Activated naive CD4-positive, alpha-beta T cell treated with anti-CD3 and anti-CD28 coated beads for 36 hours (primary cell): ENCODE data around the gene ZGPAT. TPM values are rescaled to one million over a fixed set of nuclear protein-coding genes. Genes with fewer than 3 reads are reported as not detected.

Source experiments
- CTCF ChIA-PET: fragments of 350-600 bp; sonication (Branson Sonifier 250); formaldehyde crosslinking; loops from one replicate; lab custom pipeline; 2021; ENCODE audit warnings: antibody characterized with exemption; lab: Charles Lee
- DNase-seq: peaks from one replicate; pipeline ENCODE4 v3.0.0-alpha.2; 2020
- H3K27ac Mint-ChIP-seq: one replicate; pipeline ENCODE4 v1.8.0; 2021; ENCODE audit warnings: mild to moderate bottlenecking, mixed read lengths
- H3K27me3 Mint-ChIP-seq: one replicate; pipeline ENCODE4 v1.8.0; 2021; ENCODE audit warnings: low read depth, mixed read lengths
- H3K36me3 Mint-ChIP-seq: one replicate; pipeline ENCODE4 v1.8.0; 2021; ENCODE audit warnings: low read depth, mixed read lengths
- H3K4me1 Mint-ChIP-seq: one replicate; pipeline ENCODE4 v1.8.0; 2021; ENCODE audit warnings: low read depth, mixed read lengths
- H3K4me3 Mint-ChIP-seq: one replicate; pipeline ENCODE4 v1.8.0; 2021; ENCODE audit warnings: mild to moderate bottlenecking, moderate library complexity, mixed read lengths
- H3K9me3 Mint-ChIP-seq: one replicate; pipeline ENCODE4 v1.8.0; 2021; ENCODE audit warnings: mixed read lengths
- intact Hi-C: fragments of 100-400 bp; cut with micrococcal nuclease; formaldehyde crosslinking; loops from one replicate; pipeline ENCODE4 v1.15.1; 2023
- total RNA-seq, 2 experiments: library from RNA; stranded (reverse); gene quantifications; one replicate each; pipeline ENCODE4 v1.2.3, GENCODE V29; 2021

Gene ZGPAT
- total RNA-seq, 2 experiments from 2014 or later, result 15.3 to 18.0 TPM

DNA sequence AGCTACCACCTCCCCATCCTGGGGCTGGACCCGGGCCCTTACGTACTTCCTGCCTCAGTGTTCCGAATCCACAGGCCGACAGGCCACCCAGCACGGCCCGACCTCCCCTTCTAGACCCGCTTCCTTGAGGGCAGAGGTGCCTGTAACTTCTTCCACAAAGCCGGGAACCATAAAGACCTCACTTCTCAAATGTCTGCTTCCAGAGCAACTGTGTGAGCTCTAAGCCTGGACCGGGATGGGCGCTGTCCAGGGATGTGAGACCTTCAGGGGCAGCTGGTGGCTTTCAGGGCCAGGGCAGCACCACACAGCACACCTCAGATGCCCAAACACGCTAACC lies 41.1 kb downstream of the ZGPAT start:
- Mint-ChIP-seq H3K4me1 (peaks cover 16% of the 10 kb centered on the region), H3K36me3 (no peaks in the 10 kb centered on the region), H3K27me3 (no peaks in the 10 kb centered on the region), H3K4me3 (no peak overlapping the region), H3K27ac (no peak overlapping the region), H3K9me3 (no peaks in the 10 kb centered on the region)
- intact Hi-C loops, result no loop called here
- CTCF ChIA-PET, result no interaction called here
- DNase-seq, result no peak

DNA sequence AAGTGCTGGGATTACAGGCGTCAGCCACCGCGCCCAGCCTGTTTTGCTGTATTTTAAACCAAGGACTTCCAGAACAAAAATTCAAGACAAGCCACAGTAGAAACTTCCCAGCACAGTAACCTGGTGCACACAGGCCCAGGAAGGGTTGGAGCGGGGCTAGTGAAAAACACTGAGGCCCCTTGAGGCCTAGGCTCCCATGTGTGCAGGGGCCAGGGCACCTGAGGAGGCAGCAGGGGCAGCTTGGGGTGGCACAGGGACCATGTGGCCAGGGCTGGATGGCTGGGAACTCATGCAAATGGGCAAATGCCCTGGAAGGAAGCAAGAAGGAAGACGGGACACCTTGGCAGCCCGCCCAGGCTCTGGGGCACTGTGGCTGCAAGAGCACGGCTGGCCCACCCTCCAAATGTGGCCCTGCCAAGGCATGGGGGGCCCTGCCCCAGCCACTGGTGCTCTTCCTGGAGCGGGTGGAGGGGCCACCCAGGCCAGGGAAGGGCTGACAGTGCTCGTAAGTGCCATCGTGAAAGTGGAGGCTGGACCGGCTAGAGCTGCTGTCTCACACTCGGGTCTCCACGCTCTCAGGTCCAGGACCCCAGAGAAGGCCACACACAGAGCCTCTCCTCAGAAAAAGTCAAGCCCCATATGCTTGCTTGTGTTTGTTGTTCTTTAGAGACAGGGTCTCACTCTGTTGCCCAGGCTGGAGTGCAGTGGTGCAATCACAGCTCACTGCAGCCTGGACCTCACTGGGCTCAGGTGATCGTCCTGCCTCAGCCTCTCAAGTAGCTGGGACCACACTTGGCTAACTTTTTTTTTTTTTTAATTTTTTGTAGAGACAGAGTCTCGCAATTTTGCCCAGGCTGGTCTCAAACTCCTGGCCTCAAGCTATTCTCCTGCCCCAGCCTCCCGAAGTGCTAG lies 42.0 kb downstream of the ZGPAT start:
- Mint-ChIP-seq H3K9me3 (no peaks in the 10 kb centered on the region), H3K4me3 (no peak overlapping the region), H3K27ac (no peak overlapping the region), H3K36me3 (no peaks in the 10 kb centered on the region), H3K4me1 (peaks cover 16% of the 10 kb centered on the region), H3K27me3 (no peaks in the 10 kb centered on the region)
- DNase-seq, result no peak
- intact Hi-C loops, result no loop called here
- CTCF ChIA-PET, result interaction anchor here (0.6 to 1.2 kb wide), 3 partner anchors 9 to 138 kb away, joined by 3 read pairs; no protein-coding TSS in a partner anchor

DNA sequence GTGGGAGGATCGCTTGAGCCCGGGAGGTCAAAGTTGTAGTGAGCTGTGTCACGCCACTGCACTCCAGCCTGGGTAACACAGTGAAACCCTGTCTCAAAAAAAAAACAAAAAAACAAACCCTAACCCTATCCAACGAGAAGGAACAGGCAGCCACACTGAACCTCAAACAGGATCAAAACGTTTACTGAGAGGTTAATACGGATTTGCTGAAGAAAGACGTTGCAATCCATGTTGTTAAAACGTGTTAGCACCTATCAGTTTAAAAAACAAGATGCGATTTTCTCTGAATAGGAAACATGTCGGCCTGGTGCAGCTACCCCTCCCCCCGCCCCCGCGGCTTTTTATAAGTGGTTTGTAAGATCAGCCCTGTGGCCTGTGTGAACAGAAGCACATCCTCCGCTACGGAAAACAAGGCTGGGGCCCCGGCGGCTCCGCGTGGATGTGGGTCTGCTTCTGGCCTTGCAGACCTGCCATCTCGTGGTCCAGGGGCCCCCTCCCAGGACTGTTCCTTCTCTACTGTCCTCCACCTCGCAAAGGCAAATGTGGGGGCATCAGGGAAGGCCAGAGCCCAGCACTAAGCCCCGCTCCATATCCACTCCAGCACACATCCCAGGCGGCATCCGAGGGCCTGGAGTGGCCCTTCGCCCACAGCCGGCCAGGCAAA lies 43.1 kb downstream of the ZGPAT start:
- peak overlapping the region; percentile 69 for H3K27ac Mint-ChIP-seq
- H3K4me3 Mint-ChIP-seq, result peak overlapping the region; percentile 52
- intact Hi-C loops, result no loop called here
- H3K36me3 Mint-ChIP-seq, result no peaks in the 10 kb centered on the region
- CTCF ChIA-PET, result interaction anchor here (0.9 to 1.2 kb wide), 2 partner anchors 10 to 35 kb away, joined by 3 read pairs; no protein-coding TSS in a partner anchor
- peaks cover 16% of the 10 kb centered on the region for H3K4me1 Mint-ChIP-seq
- no peaks in the 10 kb centered on the region for H3K9me3 Mint-ChIP-seq
- no peaks in the 10 kb centered on the region for H3K27me3 Mint-ChIP-seq
- DNase-seq, result peak; percentile 72

DNA sequence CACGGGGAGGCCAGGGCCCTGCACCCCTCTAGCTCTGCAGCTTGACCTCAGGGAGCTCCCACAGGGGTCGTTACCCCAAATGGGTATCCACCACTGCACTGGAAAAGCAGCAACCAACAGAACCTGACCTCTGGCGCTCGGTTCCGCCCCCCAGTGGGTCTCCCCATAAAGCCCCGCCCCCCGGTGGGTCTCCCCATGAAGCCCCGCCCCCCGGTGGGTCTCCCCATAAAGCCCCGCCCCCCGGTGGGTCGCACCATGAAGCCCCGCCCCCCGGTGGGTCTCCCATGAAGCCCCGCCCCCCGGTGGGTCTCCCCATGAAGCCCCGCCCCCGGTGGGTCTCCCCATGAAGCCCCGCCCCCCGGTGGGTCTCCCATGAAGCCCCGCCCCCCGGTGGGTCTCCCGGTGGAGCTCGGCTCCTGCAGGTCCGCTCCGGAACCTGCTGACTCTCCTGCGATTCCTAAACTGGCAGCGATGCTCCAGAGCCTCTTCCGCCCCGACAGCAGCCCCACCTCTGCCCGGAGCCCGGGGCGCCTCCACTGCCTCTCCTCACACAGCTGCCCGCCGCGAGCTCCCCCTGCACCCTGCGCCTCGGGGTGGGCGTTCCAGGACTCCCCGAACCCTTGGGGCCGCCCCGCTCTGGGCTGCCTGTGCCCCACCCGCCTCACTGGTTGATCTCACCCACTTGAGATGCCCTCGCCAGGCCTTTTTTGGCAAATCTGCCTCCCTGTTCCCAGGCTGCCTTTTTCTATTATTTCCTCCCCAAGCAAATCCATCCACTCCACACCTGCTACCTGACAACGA lies 43.8 kb downstream of the ZGPAT start:
- peak overlapping the region; percentile 52 for H3K4me3 Mint-ChIP-seq
- intact Hi-C loops, result no loop called here
- no peaks in the 10 kb centered on the region for H3K27me3 Mint-ChIP-seq
- peak overlapping the region; percentile 69 for H3K27ac Mint-ChIP-seq
- CTCF ChIA-PET, result no interaction called here
- no peak for DNase-seq
- no peaks in the 10 kb centered on the region for H3K36me3 Mint-ChIP-seq
- H3K9me3 Mint-ChIP-seq, result no peaks in the 10 kb centered on the region
- peaks cover 19% of the 10 kb centered on the region for H3K4me1 Mint-ChIP-seq

DNA sequence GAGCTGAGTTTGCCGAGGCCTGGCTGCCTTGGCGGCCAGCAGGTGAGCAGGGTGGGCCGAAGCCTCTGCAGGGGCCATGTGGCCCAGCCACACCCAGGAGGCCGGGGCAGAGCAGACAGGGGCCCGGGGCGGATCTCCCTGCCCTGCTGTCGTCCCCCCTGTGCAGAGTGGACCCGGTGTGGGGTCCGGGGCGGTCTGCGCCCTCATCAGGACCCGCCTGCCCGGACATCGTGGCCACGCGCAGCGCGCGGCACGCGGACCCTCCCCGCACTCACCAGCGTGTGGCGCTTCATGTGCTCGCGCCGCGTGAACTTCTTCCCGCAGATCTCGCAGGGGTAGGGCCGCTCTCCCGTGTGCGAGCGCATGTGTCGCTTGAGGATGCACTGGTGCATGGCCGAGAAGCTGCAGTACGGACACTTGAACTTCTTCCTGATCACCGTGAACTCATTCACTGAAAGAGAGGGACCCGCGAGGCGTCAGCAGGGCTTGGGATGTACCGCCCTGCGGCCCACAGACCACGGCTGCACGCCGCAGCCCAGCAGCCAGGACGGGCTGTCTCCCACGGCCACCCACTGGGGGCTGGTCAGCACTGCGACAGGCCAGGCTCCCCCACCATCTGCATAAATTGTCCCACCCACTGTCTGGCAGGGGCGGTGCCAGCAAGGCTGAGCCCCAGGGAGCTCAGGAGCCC lies 44.7 kb downstream of the ZGPAT start:
- CTCF ChIA-PET, result no interaction called here
- Mint-ChIP-seq H3K27me3 (no peaks in the 10 kb centered on the region), H3K27ac (no peak overlapping the region), H3K9me3 (no peaks in the 10 kb centered on the region), H3K36me3 (no peaks in the 10 kb centered on the region), H3K4me1 (peaks cover 21% of the 10 kb centered on the region), H3K4me3 (no peak overlapping the region)
- no peak for DNase-seq
- intact Hi-C loops, result no loop called here

DNA sequence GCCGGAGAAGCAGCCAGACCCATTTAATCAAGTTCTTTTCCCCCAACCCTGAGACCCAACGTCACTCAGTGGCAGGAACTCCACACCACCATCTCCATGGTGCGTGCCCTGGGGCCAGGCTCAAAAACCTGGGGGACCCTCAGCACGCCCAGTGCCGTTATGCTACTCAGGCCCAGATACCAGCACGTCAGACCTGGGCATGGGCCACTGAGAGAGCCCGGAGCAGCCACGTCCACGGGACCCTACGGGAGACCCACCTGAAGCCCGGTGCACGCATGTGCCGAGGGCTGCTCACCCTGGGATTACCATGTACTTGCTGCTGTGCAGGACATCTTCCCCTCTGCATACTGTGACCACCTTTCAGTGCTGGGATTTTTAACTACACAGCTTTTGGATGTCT lies 45.5 kb downstream of the ZGPAT start:
- CTCF ChIA-PET, result no interaction called here
- no peak for DNase-seq
- H3K27me3 Mint-ChIP-seq, result no peaks in the 10 kb centered on the region
- no peaks in the 10 kb centered on the region for H3K9me3 Mint-ChIP-seq
- H3K4me3 Mint-ChIP-seq, result no peak overlapping the region
- H3K4me1 Mint-ChIP-seq, result peaks cover 21% of the 10 kb centered on the region
- intact Hi-C loops, result no loop called here
- H3K27ac Mint-ChIP-seq, result no peak overlapping the region
- no peaks in the 10 kb centered on the region for H3K36me3 Mint-ChIP-seq

DNA sequence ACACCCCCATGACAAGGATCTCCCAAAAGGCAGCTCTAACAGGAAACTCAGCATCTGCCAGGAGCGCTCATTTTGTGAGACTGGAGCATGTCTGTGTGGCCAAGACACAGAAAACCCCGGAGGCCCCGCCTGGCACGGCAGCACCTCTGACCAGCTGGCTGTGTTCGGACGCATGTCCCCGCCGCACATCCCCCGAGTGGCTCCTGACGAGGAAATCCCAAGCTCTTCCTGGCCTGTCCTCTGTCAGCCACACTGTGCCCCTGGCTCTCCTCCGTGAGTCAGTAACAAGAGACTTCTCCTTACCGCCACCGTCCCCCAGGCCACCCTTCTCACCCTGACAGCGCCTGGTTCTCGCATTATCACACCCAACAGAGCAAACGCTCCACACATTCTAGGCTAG lies 46.2 kb downstream of the ZGPAT start:
- CTCF ChIA-PET, result no interaction called here

DNA sequence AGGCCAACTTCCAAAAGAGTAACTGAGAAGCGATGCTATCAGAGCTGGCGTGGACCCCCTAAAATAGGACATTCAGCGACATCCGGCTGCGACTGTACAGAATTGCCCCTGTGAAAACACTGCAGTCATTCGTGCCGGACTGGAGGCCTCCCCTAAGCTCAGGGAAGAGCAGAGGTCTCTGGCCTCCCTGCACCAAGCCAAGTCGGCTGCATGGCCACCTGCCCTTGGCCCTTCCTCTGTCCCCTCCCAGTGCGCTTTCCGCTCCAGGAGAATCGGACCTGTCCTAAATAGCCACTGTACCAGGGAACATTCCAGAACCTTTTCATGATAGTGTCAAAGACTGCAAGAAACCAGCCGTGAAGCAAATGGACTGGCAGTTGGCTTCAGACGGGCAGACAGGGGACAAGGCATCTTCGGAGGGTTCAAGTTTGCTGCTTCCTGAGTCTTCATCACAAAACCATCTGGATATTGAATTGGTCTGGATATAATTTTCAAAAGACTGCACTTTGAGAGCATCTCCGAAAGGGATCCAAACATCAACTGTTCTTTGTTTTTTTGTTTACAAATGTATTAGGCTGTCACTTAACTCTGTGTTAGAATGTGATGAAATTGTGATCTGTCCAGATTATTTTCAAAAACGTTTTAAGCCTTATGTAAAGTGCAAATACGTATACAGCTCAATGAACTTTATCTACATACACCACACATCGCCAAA lies 48.3 kb downstream of the ZGPAT start:
- H3K4me3 Mint-ChIP-seq, result no peak overlapping the region
- no peaks in the 10 kb centered on the region for H3K27me3 Mint-ChIP-seq
- H3K36me3 Mint-ChIP-seq, result no peaks in the 10 kb centered on the region

More for the DNA sequence above, 46.2 kb downstream of the ZGPAT start:
- no peaks in the 10 kb centered on the region for H3K9me3 Mint-ChIP-seq
- H3K27ac Mint-ChIP-seq, result no peak overlapping the region
- H3K27me3 Mint-ChIP-seq, result no peaks in the 10 kb centered on the region
- peaks cover 21% of the 10 kb centered on the region for H3K4me1 Mint-ChIP-seq
- intact Hi-C loops, result no loop called here
- DNase-seq, result no peak
- no peaks in the 10 kb centered on the region for H3K36me3 Mint-ChIP-seq
- H3K4me3 Mint-ChIP-seq, result no peak overlapping the region

DNA sequence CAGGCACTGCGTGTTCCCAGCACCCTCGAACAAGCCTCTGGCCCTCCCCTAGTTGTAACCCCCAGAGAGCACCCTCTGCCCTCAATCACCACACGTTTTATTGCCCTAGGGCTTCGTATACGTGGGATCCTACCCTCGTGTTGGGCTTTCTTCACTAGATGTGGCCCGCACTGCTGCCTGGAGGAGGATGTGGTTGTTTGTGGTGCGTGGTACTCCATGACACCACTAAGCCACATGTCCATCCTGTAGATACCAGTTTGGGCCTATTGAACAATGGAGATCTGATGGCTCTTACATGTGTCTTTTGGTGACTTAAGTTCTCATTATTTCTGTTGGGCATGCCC lies 48.8 kb downstream of the ZGPAT start:
- CTCF ChIA-PET, result no interaction called here
- DNase-seq, result no peak
- intact Hi-C loops, result no loop called here
- H3K27me3 Mint-ChIP-seq, result no peaks in the 10 kb centered on the region
- no peaks in the 10 kb centered on the region for H3K9me3 Mint-ChIP-seq
- H3K4me3 Mint-ChIP-seq, result no peak overlapping the region
- H3K36me3 Mint-ChIP-seq, result no peaks in the 10 kb centered on the region
- H3K4me1 Mint-ChIP-seq, result peaks cover 9% of the 10 kb centered on the region
- H3K27ac Mint-ChIP-seq, result no peak overlapping the region

More for the DNA sequence above, 48.3 kb downstream of the ZGPAT start:
- CTCF ChIA-PET, result no interaction called here
- Mint-ChIP-seq H3K9me3 (no peaks in the 10 kb centered on the region), H3K4me1 (peaks cover 12% of the 10 kb centered on the region), H3K27ac (no peak overlapping the region)
- intact Hi-C loops, result no loop called here
- DNase-seq, result no peak

DNA sequence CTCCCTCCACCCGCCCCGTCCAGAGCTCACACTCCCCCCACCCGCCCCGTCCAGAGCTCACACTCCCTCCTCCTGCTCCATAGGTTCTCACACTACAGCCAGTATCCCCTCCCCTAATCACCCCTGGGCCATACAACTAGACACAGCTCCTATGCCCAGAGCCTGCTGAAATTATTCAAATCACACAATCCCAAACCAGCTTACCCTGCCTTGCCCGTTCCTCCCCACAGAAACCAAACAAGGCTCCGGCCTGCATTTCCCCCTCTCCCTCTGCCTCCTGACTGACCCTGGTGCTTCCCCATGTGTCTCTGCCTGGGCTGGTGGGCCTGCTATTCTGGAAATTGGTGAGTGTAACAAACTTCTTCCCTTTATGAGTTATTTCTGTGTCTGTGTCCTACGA lies 50.3 kb downstream of the ZGPAT start:
- intact Hi-C loops, result no loop called here
- Mint-ChIP-seq H3K4me1 (peaks cover 5% of the 10 kb centered on the region), H3K4me3 (no peak overlapping the region), H3K9me3 (no peaks in the 10 kb centered on the region), H3K27me3 (no peaks in the 10 kb centered on the region), H3K27ac (no peak overlapping the region), H3K36me3 (no peaks in the 10 kb centered on the region)
- no peak for DNase-seq
- CTCF ChIA-PET, result interaction anchor here (0.6 kb wide), 1 partner anchor 218 kb away, joined by 3 read pairs; no protein-coding TSS in a partner anchor

DNA sequence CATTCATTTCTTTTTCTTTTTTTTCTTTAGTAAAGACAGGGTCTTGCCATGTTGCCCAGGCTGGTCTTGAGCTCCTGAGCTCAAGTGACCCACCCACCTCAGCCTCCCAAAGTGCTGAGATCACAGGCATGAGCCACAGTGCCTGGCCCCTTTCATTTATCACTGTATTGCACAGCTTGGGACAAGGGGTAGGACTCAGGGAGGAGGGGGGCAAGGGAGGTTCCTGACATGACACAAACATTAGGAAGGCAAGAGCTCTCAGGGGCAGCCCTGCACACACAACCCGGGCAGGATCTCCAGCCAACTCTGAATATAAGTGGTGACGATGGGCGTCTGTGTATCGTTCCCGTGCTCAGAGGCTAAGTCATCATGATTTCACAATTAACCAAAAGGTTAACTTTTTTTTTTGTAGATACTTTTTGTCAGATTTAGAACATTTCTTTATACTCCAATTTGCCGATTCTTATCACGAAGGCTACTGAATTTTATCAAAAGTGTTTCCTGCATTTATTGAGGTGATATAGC lies 51.6 kb downstream of the ZGPAT start:
- no peak overlapping the region for H3K4me3 Mint-ChIP-seq
- H3K27me3 Mint-ChIP-seq, result no peaks in the 10 kb centered on the region
- no peak overlapping the region for H3K27ac Mint-ChIP-seq
- no peak for DNase-seq
- H3K4me1 Mint-ChIP-seq, result peaks cover 5% of the 10 kb centered on the region
- no peaks in the 10 kb centered on the region for H3K36me3 Mint-ChIP-seq
- intact Hi-C loops, result no loop called here
- CTCF ChIA-PET, result interaction anchor here (0.6 to 1.5 kb wide), 2 partner anchors 48 to 222 kb away, joined by 4 read pairs; partner anchors contain the start of gene PTK6
- no peaks in the 10 kb centered on the region for H3K9me3 Mint-ChIP-seq
